Activated T-helper 9 cell treated with anti-CD3 and anti-CD28 coated beads, Interleukin-2, amount 50 U/mL, for 16 hours (primary cell): Measurements from ENCODE around the gene LRRC19.

Source experiments
- DNase-seq: peaks from one replicate; pipeline ENCODE4 v3.0.0-alpha.2; 2020; ENCODE audit warnings: low read depth

The LRRC19 gene, protein sequence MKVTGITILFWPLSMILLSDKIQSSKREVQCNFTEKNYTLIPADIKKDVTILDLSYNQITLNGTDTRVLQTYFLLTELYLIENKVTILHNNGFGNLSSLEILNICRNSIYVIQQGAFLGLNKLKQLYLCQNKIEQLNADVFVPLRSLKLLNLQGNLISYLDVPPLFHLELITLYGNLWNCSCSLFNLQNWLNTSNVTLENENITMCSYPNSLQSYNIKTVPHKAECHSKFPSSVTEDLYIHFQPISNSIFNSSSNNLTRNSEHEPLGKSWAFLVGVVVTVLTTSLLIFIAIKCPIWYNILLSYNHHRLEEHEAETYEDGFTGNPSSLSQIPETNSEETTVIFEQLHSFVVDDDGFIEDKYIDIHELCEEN

GRCh38 chr9:27005491-27005890, at the start of gene LRRC19:
Gene LRRC19, minus strand, starts transcription at chr9:27005672. Its CDS starts 5,978 bp downstream, at chr9:26999694.
- DNase-seq = no peak

DNA sequence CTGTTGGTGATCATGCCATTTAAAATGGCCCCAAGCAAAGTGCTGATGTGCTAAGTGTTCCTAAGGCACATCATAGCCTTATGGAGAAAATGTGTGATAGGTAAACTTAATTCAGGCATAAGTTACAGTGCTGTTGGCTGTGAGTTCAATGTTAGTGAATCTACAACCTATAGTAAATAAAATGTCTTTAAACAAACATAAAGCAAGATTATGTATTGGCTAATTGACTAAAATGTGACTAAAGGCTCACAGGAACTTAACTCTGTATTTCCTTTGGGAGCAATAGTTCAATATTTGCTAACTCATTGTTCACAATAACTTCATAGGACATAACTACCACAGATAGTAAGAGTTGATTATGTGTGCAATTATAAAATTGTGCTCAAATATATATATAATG, 49.4 kb upstream of the LRRC19 start:
- DNase-seq = no peak

DNA sequence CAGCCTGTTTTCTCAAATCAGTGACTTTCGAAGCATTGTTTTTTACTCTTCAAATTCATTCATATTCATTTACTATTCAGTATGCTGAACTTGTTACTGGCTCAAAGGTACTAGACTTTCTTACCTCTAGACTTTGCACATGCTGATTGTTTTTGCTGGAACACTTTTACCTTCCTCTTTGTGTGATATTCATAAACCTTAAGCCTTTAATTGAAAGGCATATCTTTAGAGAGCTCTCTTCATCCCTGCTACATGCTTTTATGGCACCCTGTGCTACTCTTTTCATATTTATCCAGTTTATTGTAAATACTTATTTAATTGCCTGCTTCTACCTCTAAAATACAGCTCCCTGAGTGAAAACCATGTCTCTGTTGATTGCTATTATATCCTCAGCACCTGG, 48.7 kb upstream of the LRRC19 start:
- DNase-seq = no peak

DNA sequence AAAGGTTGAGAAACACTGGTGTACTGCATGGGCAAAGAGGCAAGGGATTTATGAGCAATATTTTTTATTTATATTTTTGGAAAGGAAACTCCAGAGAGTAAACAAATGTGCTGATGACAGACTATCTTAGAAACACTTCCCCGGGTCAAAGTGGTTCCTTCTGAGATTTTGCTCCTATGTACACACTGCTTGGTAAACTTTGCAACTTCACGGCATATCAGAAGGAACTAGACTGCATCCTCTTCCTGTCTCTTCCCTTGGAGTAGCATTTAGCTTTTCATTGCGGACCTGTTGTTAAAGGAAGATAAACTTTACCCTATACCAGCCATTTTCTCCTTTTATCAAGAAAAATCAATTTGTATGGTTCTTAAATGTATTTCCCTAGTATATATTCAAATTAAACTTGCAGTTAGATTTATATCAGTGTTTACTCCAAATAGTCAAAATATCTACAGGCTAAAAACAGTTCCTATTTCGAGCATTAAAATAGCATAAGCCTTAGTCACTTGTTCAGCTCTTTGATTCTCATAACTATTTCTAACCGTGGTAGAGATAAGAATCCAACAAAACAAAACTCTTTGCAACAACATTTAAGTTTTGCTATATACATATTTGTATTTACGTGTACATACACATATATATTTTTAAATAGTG, 48.0 kb upstream of the LRRC19 start:
- DNase-seq = no peak

DNA sequence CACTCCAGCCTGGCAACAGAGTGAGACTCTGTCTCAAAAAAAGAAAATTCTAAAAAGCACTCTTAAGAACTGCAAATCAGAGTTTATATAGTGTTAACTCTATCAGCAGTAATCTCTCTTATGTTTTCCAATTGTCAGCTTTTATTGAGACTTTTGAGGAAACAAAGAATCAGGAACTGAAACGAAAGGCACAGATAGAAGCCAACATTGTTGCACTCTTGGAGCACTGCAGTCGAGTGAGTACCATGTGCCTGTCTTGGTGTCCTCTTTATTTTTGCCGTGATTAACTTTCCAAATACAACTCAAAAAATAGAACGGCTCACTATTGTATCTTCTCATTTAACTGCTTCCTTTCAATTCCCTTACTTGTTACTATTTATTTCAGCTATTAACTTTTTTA, 41.7 kb upstream of the LRRC19 start:
- no peak for DNase-seq

DNA sequence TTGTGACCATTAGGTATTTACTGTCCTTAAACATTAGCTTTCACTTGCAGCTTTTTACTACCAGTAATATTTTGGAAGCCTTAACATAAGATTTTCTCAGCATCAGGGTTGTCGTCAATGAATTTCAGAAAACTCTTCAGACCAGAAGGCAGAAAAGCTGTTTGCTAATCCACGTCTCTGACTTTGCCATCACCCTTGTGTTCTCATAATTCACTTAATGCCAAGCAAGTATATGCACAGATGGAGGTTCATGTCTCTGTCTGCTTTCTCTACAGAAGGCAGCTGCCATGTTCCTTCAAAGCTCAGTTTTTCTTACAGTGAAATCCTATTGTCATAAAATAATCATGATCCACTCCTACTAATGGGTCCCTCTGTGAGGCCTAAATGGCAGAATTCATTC, 37.7 kb upstream of the LRRC19 start:
- DNase-seq = no peak

- DNase-seq = no peak
Observed at GRCh38 chr9:27042476-27042875, 37.0 kb upstream of the LRRC19 start.

GRCh38 chr9:27041746-27042145, 36.3 kb upstream of the LRRC19 start:
- no peak for DNase-seq

DNA sequence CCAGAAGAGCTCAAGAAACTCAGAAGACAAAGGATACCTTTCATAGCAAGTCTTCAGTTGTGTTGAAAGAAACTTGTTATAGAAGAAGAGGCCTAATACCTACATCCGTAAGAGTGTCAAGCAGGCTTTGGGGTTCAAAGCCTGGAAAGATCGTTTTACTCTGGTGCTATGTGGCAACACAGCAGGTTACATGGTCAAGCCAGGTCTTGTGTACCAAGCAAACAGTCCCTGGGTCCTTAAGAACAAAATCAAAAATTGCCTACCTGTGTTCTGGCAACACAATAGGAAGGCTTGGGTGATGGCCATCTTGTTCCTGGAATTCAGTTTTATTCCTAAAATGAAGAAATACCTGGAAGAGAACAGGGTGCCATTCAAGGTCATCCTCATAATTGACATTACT, 32.0 kb upstream of the LRRC19 start:
- no peak for DNase-seq

DNA sequence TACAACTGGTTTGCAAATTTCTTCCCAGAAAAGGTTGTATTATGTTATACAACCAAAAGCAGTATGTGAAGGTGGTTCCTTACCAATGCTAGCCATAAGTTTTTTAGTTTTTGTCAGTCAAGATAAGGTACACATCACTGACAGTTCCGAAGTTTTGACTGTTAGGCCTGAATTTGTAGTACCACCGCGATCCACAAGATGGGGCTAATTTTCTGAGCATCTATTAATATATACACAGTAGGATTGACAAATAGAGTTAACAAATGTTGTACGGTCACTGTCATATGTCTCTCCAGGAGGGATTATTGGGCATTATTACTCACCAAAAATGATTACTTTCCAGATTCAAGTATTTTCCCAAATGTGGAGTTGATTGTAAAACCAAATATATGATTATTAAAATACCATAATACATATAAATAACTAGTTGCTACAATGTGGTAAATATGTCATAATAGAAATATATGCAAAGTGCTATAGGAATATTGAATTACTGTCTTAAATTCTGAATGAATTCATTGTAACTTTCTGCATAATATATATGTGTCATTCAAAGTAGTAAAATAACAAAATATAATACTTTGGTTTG, 28.4 kb upstream of the LRRC19 start:
- DNase-seq = peak; percentile 3

- no peak for DNase-seq
Observed at GRCh38 chr9:27029186-27029585, 23.7 kb upstream of the LRRC19 start.

DNA sequence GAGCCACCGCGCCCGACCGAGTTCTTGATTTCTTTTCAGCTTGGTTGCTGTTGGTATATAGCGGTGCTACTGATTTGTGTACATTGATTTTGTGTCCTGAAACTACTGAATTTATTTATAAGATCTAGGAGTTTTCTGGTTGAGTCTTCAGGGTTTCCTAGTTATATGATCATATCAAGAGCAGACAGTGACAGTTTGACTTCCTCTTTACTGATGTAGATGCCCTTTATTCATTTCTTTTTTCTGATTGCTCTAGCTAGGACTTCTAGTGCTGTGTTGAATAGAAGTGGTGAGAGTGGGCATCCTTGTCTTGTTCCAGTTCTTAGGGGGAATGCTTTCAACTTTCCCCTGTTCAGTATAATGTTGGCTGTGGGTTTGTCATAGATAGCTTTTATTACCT, 17.4 kb upstream of the LRRC19 start:
- DNase-seq = no peak

GRCh38 chr9:27019589-27019988, 14.1 kb upstream of the LRRC19 start:
- DNase-seq = no peak

DNA sequence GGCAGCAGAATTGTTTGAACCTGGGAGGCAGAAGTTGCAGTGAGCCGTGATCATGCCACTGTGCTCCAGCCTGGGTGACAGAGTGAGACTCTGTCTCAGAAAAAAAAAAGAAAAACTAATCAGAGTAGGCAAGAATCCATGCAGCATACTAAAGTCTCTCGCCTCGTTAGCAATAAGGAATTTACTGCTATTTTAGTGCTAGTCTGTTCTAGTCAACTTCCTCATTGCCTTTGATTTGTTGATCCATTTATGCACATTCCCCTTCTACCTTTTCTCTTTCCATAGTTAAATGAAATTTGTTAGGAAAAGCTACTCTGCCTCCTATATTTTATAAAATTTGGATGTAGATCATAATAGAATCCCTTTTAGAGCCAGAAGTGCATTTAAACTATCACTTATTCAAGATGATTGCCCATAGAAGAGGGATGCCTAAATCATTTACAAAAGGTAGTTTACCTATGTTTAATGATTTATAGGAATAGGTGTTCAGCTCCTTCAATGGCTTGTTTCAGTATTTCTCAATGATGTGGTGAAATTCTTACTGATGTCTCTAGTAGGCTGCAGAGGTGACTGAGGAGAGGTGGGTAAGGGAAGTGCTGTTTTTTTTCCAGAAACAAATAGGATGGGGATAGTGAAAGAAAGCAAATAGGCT, 1.9 kb downstream of the LRRC19 start:
- DNase-seq = no peak

GRCh38 chr9:26995810-26996209, 9.7 kb downstream of the LRRC19 start:
- no peak for DNase-seq

DNA sequence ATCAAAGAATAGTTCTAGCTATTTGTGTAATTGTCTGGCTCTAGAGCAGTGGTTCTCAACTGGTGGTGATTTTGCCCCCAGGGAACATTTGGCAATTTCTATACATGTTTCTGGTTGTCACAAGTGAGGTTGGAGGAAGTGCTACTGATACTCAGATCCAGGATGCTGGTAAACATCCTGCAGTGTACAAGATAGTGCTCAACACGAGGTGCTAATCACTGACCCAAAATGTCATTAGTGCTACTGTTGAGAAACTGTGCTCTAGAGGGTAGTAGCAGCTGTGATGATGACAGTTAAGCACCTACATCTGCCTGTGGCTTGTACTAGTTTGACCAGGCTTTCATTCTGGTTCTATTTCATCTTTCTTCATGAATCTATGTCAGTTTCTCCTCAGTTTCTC, 22.1 kb downstream of the LRRC19 start:
- DNase-seq = no peak

DNA sequence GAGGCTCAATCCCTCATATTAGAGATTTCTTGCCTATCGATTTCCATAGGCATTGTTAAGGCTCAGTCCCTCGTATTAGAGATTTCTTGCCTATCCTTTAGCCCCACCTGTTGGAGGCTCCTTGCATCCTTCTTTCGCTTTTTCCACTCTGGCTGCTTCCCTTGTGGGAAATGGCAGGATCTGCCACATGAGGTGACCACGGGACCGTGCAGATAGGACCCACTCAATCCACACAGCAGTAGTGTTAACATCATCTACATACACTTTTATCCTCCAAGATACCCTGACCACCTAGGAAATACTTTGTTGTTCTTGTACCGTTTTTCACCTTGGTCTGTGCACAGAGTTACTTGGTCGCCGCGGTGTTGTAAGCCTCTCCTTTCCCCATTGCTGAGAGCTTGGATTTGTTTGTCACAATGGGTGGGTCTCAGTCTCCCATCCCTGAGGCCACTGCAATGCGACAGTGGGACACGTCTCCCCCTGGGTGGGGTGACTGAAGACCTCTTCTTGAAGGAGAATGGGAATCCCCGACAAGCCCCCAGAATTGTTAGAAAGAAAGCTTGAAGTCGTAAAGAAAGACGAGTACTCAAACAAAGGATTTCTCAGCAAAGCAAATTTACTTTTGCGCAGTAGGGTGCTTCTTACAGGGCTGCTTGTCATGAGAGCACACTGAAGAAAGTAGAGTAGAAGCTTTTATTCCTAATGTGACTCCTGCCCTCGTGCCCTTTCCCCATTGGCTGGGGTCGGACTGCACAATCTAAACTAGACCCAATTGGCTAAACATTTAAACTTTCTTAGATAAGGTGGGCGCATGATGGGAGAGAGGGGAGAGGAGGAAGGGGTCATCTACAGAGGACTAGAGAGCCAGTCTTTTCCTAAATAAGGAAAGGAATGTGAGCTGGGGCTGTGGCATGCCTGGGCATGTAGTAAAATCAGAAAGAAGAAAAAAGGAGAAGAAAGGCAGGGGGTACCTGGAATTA, 29.5 kb downstream of the LRRC19 start:
- DNase-seq = no peak

GRCh38 chr9:26974927-26975326, 30.5 kb downstream of the LRRC19 start:
- DNase-seq = no peak

DNA sequence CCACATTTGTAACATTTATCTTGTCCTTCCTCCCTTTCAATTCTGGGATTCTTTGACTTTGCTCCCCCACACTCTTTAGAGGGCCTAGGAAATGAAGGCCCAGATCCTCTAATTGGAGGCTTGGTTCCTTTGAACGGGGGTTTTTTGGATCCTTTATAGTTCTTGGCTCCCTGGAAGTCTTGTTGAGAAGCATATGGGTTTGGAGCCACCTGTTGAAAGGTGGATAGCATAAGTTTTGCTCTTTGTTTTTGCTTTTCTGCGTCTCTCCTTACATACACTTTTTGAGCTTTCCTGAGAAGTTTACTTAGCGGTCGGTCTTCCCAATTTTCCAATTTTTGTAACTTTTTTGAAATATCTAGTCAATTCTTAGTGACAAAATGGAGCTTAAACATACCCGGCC, 31.5 kb downstream of the LRRC19 start:
- no peak for DNase-seq

DNA sequence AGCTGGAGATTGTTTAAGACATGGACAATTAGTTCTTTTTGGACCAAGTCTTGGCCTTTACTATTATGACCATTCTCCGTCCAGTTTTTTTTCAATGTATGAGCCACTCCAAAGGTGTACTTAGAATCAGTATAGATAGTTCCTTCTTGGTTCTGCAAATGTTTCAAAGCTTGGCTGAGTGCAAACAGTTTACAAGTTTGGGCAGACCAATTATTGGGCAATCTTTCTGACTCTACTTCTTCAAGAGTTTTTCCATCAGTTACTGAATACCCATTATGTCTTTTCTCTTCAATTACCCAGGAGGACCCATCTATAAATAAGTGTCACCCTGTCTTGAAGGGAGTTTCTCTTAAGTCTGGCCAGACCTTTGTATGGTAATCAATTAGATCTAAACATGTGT, 33.8 kb downstream of the LRRC19 start:
- no peak for DNase-seq

- no peak for DNase-seq
Observed at GRCh38 chr9:26956860-26957233, 48.6 kb downstream of the LRRC19 start.
